GM12878 (cell line): ENCODE results near the gene NRDE2. TPM values are rescaled to one million over a fixed set of nuclear protein-coding genes. Genes with fewer than 3 reads are reported as not detected.

Experiments
- ATAC-seq: fragments of 200-7000 bp; cut with Tn5 transposase; 3 replicates; pipeline ENCODE4 v1.9.1; 2020; ENCODE audit warnings: mild to moderate bottlenecking, moderate library complexity
- BruUV-seq: library from RNA; stranded (reverse); fragments of 400-500 nt; replicated peaks from 2 replicates; lab custom pipeline; 2021; lab: Mats Ljungman, UMichigan
- CTCF ChIA-PET: fragments of 300-600 bp; sonication (Branson Sonifier 250); formaldehyde crosslinking; extraction: SDS; loops from one replicate; lab custom pipeline; 2021; ENCODE audit warnings: inconsistent platforms; lab: Yijun Ruan, JAX
- POLR2A ChIA-PET: fragments of 350-600 bp; formaldehyde crosslinking; extraction: SDS; loops from one replicate; lab custom pipeline; 2021; ENCODE audit warnings: inconsistent platforms; lab: Charles Lee
- RAD21 ChIA-PET: fragments of 300-600 bp; sonication (Branson Sonifier 250); formaldehyde crosslinking; loops from one replicate; lab custom pipeline; 2023; ENCODE audit warnings: antibody characterized with exemption; ENCODE audit not compliant: unreplicated experiment; lab: Charles Lee
- SMC1A ChIA-PET: fragments of 300-600 bp; sonication (Branson Sonifier 250); formaldehyde crosslinking; loops from one replicate; lab custom pipeline; 2023; ENCODE audit not compliant: unreplicated experiment, uncharacterized antibody; lab: Charles Lee
- DNase-seq: peaks from one replicate; pipeline ENCODE4 v3.0.0-alpha.2; 2011; ENCODE audit warnings: low read depth, low spot score
- FAIRE-seq: peaks from 3 replicates; lab custom pipeline; 2011; peaks lifted over from hg19 to GRCh38; lab: Jason Lieb, UNC
- H2AFZ ChIP-seq: 2 replicates; pipeline ENCODE4 v1.6.0; 2011; ENCODE audit warnings: low read depth, low read length, control low read depth; ENCODE audit not compliant: control insufficient read depth
- H3K27ac ChIP-seq: 2 replicates; pipeline ENCODE4 v1.5.1; 2011; ENCODE audit warnings: control low read depth; ENCODE audit not compliant: control insufficient read depth, insufficient read depth
- H3K27me3 ChIP-seq, 2 experiments: replicated peaks in 1 of 2; 2 replicates each; pipeline versions ENCODE4 v1.6.0 to v1.6.1; 2011; ENCODE audit warnings: low read length in 1 of 2; ENCODE audit not compliant: control insufficient read depth in 2 of 2, insufficient read depth in 2 of 2
- H3K36me3 ChIP-seq, 2 experiments: 2 replicates each; pipeline ENCODE4 v1.5.1; 2011; ENCODE audit warnings: low read length in 1 of 2; ENCODE audit not compliant: control insufficient read depth in 2 of 2, insufficient read depth in 2 of 2
- H3K4me1 ChIP-seq: 2 replicates; pipeline ENCODE4 v1.6.1; 2011; ENCODE audit warnings: mild to moderate bottlenecking, low read length, moderate library complexity, mixed read lengths; ENCODE audit not compliant: control insufficient read depth, insufficient read depth
- H3K4me2 ChIP-seq: 2 replicates; pipeline ENCODE4 v1.6.0; 2011; ENCODE audit warnings: control low read depth; ENCODE audit not compliant: control insufficient read depth, insufficient read depth
- H3K4me3 ChIP-seq: fragments of 200-600 bp; sonication (generic); 2 replicates; pipeline ENCODE4 v1.5.1; 2016
- H3K79me2 ChIP-seq: 2 replicates; pipeline ENCODE4 v1.6.0; 2011; ENCODE audit warnings: low read length; ENCODE audit not compliant: control insufficient read depth, insufficient read depth
- H3K9ac ChIP-seq: 2 replicates; pipeline ENCODE4 v1.8.0; 2011; ENCODE audit warnings: low read length, control low read depth, mixed read lengths; ENCODE audit not compliant: control insufficient read depth, insufficient read depth
- H3K9me3 ChIP-seq: replicated peaks from 3 replicates; pipeline ENCODE4 v1.5.1; 2011; ENCODE audit warnings: mild to moderate bottlenecking, low read length; ENCODE audit not compliant: control insufficient read depth, insufficient read depth
- H4K20me1 ChIP-seq: 2 replicates; pipeline ENCODE4 v1.6.0; 2011; ENCODE audit not compliant: control insufficient read depth, insufficient read depth
- ASH2L ChIP-seq: fragments of 300-600, 200-600 bp; sonication (generic); IDR thresholded peaks from 2 replicates; pipeline ENCODE4 v1.6.1; 2017; ENCODE audit warnings: low read depth, mild to moderate bottlenecking, borderline replicate concordance
- GABPA ChIP-seq: IDR thresholded peaks from 2 replicates; pipeline ENCODE4 v1.6.1; 2014; ENCODE audit warnings: antibody characterized with exemption, low read depth, mild to moderate bottlenecking, inconsistent platforms
- RUNX3 ChIP-seq: IDR thresholded peaks from 2 replicates; pipeline ENCODE4 v1.6.1; 2012; ENCODE audit warnings: low read length, inconsistent platforms
- WGBS: methylation state at CpG from one replicate; pipeline ENCODE4 v1.1.6; 2016; ENCODE audit warnings: low lambda C conversion rate; ENCODE audit not compliant: insufficient replicate concordance, insufficient coverage; ENCODE audit errors: missing lambda C conversion rate; 5-methylcytosine and 5-hydroxymethylcytosine counted together
- in situ Hi-C: fragments of 300-500 bp; cut with MboI; formaldehyde crosslinking; loops from 9 replicates; pipeline ENCODE4 v1.14.3; 2018; ENCODE audit warnings: mixed read lengths
- intact Hi-C: fragments of 100-400 bp; cut with micrococcal nuclease; formaldehyde crosslinking; loops from one replicate; pipeline ENCODE4 v1.14.2; 2022; ENCODE audit not compliant: unreplicated experiment
- polyA plus RNA-seq, 11 experiments: library from polyadenylated mRNA; depleted of rRNA in 4 of 11; unstranded in 6 of 11; stranded (reverse) in 5 of 11; fragments of >200 nt; fragmentation: Nextera tagmentation in 4 of 11; fragmentation: Illumina TruSeq in 1 of 11; extraction: Ambion mirVana in 4 of 11; extraction: Trizol in 1 of 11; gene quantifications; 1 replicate in 1 of 11; 2 replicates in 10 of 11; pipeline versions ENCODE4 v1.2.1 to v1.2.3, GENCODE V29; 2011 to 2016; ENCODE audit warnings: inconsistent platforms in 2 of 11, missing spikeins in 2 of 11, low read depth in 1 of 11
- total RNA-seq, 4 experiments: library from RNA; depleted of rRNA in 3 of 4; stranded (reverse); fragments of >200 nt in 3 of 4; fragmentation: Illumina TruSeq in 1 of 4; extraction: Trizol in 1 of 4; gene quantifications; 2 replicates each; pipeline versions ENCODE4 v1.2.1 to v1.2.3, GENCODE V29; 2013 to 2021
- TF ChIP-seq, protein P1 (sequence below): fragments of 450-650 bp; IDR thresholded peaks from 2 replicates; pipeline ENCODE4 v1.6.1; 2016; ENCODE audit warnings: mild to moderate bottlenecking

Gene NRDE2
- total and polyA plus RNA-seq, 10 of the 15 experiments (the other 5 are each of a cell fraction or from before 2014, with no cell fraction given) = 8.3 to 21.0 (median 13.8) TPM

DNA sequence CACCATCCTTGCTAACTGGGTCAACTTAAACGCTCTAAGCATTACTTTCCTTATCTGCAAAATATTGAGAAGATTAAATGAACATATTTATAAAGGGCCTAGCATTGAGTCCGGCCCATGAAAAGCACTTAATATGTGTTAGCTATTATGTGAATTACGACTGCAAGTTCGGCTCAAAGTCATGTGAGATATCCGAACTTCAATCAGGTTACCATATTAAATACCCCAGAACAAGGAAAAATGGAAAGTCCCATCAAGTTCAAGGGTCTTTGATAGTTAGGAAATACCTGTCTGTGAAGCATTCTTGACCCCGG, 487 bp upstream of the NRDE2 start:
- no peak overlapping the region; the same call in 1 of the 2 replicates for H3K4me3 ChIP-seq
- H4K20me1 ChIP-seq = no peaks in the 10 kb centered on the region
- no peak for DNase-seq
- 33% methylated on average over 6 of the region's 6 CpGs for WGBS
- TF ChIP-seq GABPA = 0 out of 2 replicates have a peak, but pooled peaks have one; percentile 25
- TF ChIP-seq ASH2L = no peak
- H3K4me2 ChIP-seq = peak overlapping the region; percentile 72
- in situ Hi-C loops = no loop called here
- intact Hi-C loops = loop anchor here (2.0 to 5.0 kb wide), 2 partner anchors 65 to 75 kb away; partner anchors contain the start of genes CALM1 and PSMC1
- BruUV-seq = TSS peak; percentile 67
- ChIA-PET SMC1A (interaction anchor here (0.8 kb wide), 1 partner anchor 12 kb away, joined by 3 read pairs; no protein-coding TSS in a partner anchor), POLR2A (no interaction called here), CTCF (no interaction called here), RAD21 (interaction anchor here (1.0 kb wide), 1 partner anchor 67 kb away, joined by 3 read pairs; no protein-coding TSS in a partner anchor)
- H3K36me3 ChIP-seq = no peaks in the 10 kb centered on the region
- H3K9ac ChIP-seq = no peak overlapping the region
- H2AFZ ChIP-seq = peak overlapping the region; percentile 92
- ATAC-seq = peak; percentile 4
- H3K27me3 ChIP-seq = no peaks in the 10 kb centered on the region
- H3K79me2 ChIP-seq = peaks cover 15% of the 10 kb centered on the region
- H3K9me3 ChIP-seq = no peaks in the 10 kb centered on the region; the same call in 2 of the 3 replicates
- 0 out of 2 replicates have a peak overlapping the region, but pooled peaks have one; percentile 20 for H3K27ac ChIP-seq
- no peak for FAIRE-seq
- H3K4me1 ChIP-seq = no peaks in the 10 kb centered on the region

DNA sequence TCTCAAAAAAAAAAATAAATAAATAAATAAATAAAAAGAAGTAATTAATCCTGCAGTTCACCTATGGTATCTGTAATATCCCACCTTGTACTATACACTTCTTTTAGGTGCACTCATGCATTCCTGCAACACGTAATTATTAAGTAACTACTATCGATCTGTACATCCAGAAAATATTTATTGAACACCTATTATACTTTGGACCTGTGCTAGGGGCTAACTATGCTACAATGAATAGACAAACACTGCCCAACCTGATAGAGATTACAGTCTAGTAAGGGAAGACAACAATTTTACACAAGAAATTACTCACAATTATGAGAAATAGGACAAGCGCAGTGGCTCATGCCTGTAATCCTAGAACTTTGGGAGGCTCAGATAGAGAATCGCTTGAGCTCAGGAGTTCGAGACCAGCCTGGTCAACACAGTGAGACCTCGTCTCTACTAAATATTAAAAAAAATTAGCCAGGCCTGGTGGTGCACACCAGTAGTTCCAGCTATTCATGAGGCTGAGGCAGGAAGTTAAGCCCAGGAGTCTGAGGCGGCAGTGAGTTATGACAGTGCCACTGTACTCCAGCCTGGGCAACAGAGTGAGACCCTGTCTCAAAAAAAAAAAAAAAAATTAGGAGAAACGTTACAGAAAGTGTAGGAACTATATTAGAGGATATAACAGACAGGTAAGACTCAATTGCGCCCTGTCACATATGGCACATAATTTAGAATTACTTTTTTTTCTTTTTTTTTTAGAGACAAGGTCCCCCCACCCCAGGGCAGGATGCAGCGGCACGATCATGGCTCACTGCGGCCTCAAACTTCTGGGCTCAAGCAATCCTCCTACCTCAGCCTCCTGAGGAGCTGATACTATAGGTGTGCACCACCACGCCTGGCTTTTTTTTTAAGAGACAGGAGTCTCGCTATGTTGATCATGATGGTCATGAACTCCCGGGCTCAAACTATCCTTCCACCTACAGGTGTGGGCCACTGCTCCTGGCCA, 1.2 kb downstream of the NRDE2 start:
- H3K27ac ChIP-seq = peak overlapping the region; percentile 79
- no peak for ATAC-seq

More for the DNA sequence above, 1.2 kb downstream of the NRDE2 start:
- RAD21 ChIA-PET = interaction anchor here (0.7 to 1.1 kb wide), 2 partner anchors 69 to 1466 kb away, joined by 3 read pairs; no protein-coding TSS in a partner anchor
- DNase-seq (no peak), FAIRE-seq (no peak)
- H2AFZ ChIP-seq = peak overlapping the region; percentile 92
- peaks cover 15% of the 10 kb centered on the region for H3K79me2 ChIP-seq
- no peaks in the 10 kb centered on the region; the same call in 2 of the 3 replicates for H3K9me3 ChIP-seq
- no peaks in the 10 kb centered on the region for H3K27me3 ChIP-seq
- TF ChIP-seq, protein P1, sequence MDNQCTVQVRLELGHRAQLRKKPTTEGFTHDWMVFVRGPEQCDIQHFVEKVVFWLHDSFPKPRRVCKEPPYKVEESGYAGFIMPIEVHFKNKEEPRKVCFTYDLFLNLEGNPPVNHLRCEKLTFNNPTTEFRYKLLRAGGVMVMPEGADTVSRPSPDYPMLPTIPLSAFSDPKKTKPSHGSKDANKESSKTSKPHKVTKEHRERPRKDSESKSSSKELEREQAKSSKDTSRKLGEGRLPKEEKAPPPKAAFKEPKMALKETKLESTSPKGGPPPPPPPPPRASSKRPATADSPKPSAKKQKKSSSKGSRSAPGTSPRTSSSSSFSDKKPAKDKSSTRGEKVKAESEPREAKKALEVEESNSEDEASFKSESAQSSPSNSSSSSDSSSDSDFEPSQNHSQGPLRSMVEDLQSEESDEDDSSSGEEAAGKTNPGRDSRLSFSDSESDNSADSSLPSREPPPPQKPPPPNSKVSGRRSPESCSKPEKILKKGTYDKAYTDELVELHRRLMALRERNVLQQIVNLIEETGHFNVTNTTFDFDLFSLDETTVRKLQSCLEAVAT = peak; percentile 86
- TF ChIP-seq RUNX3 = no peak
- SMC1A ChIA-PET = interaction anchor here (0.8 to 1.2 kb wide), 3 partner anchors 9 to 51 kb away, joined by 3 read pairs; no protein-coding TSS in a partner anchor
- no peaks in the 10 kb centered on the region for H4K20me1 ChIP-seq
- peak overlapping the region; percentile 81 for H3K9ac ChIP-seq
- peak overlapping the region; percentile 76 for H3K4me3 ChIP-seq
- intact Hi-C loops (loop anchor here (1.0 to 5.0 kb wide), 2 partner anchors 53 to 67 kb away; partner anchors contain the start of gene CALM1), in situ Hi-C loops (no loop called here)
- H3K4me1 ChIP-seq = no peaks in the 10 kb centered on the region
- WGBS = 92% methylated on average over 15 of the region's 15 CpGs
- CTCF ChIA-PET = interaction anchor here (0.9 to 1.0 kb wide), 2 partner anchors 51 to 428 kb away, joined by 3 to 4 read pairs; no protein-coding TSS in a partner anchor
- POLR2A ChIA-PET = no interaction called here
- no TSS peak for BruUV-seq
- H3K4me2 ChIP-seq = peak overlapping the region; percentile 93
- no peaks in the 10 kb centered on the region for H3K36me3 ChIP-seq
